ENCODE measurements around the gene SHB.
"Not testable (repeated sequence)": the region's sequence is repeated elsewhere in the genome, so short reads cannot be mapped to it uniquely, and the experiment has no call there.

Gene SHB

GRCh38 chr9:37902796-37903646 lies 166.0 kb downstream of the SHB start:
- no peak for DNase-seq (ENCODE audit: low read depth)

- no peak for DNase-seq (ENCODE audit: low read depth)
Measured at GRCh38 chr9:37902131-37902530, 166.9 kb downstream of the SHB start.

DNA sequence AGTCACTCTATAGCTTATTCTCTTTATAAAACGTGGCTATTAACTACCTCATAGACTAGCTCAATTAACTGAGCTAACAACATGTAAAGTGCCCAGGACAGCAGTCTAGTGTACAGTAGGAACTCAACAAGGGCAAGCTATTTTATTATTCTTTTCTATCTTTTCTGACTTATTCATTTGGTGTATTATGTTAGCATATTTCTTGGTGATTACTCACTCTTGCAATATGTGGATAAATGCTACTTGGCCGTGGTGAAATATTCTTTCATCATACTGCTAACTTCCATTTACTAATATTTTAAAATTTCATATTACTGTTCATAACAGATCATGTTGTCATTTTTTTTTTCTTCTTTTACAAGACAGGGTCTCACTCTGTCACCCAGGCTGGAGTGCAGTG lies 170.0 kb downstream of the SHB start:
- no peak for DNase-seq (ENCODE audit: low read depth)

GRCh38 chr9:37897665-37898064 lies 171.4 kb downstream of the SHB start:
- no peak for DNase-seq (ENCODE audit: low read depth)

GRCh38 chr9:37892063-37892462 lies 177.0 kb downstream of the SHB start:
- no peak for DNase-seq (ENCODE audit: low read depth)

DNA sequence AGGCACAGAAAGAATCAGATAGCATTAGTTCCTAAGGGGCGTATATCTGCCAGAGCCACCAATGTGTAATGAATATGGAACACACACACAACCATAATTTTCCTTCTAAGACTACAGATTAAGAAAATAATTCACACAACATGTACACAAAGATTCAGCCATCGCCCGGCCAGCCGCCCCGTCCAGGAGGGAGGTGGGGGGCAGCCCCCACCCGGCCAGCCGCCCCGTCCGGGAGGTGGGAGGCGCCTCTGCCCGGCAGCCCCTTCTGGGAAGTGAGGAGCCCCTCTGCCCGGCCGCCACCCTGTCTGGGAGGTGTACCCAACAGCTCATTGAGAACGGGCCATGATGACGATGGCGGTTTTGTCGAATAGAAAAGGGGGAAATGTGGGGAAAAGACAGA lies 178.0 kb downstream of the SHB start:
- not testable (repeated sequence) for DNase-seq (ENCODE audit: low read depth)

DNA sequence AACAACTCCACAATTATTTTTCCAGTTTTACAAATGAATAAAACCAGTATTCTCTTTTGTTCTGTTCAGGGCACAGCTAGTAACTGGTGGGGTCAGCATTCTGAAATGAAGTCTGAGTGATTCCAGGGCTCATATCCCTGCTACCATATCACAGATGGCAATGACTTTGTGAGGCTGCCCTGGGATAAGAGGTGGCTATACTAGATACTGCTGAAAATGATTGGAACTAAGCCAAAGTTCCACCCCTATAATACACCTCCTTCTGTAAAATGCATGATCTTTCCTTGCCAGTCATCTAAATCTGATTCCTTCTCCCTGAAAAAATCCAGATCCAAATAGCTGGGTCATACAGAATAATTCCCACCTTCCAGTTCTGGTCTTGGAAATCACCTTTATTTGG lies 179.5 kb downstream of the SHB start:
- DNase-seq (ENCODE audit: low read depth) = no peak

GRCh38 chr9:37887977-37888583 lies 180.9 kb downstream of the SHB start:
- not testable (repeated sequence) for DNase-seq (ENCODE audit: low read depth)

DNA sequence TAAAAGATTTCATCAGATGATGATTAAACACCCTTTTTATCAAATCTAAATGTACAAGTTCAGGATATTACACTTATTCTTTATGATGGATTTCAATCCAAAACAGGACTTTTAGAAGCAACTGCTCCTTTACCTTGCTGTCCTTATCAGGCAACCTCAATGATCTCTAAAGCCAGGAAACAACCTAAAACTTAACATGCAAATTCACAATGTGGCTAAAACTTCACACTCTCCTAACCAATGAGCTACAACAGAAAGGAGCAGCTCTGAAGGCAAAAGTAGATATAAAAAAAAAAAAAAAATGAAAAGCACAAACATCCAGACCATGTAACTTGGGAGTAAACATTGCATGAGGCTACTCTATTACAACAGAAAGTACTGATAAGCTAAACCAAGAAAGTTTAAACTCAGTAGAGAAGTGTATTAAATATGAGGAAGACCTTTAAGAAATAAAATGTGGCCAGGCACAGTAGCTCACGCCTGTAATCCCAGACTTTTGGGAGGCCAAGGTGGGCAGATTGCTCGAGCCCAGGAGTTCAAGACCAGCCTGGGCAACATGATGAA lies 188.0 kb downstream of the SHB start:
- DNase-seq (ENCODE audit: low read depth) = no peak

DNA sequence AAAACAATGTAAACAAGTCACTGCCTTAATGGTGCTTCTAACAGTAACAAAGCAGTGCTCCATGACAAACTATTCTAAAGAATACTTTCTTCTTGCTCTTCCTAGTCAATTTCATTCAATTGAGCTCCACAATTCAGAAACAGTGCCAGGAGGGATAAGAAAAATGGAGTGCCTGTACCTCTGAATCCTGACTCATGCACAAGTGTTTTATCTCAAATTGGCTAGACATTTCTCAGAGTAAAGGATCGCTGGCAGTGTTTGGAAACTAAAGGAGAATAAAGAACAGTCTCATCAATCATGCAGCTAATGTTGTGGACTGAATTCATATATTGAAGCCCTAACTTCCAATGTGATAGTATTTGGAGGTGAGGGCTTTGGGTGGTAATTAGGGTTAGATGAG lies 192.7 kb downstream of the SHB start:
- DNase-seq (ENCODE audit: low read depth) = no peak

DNA sequence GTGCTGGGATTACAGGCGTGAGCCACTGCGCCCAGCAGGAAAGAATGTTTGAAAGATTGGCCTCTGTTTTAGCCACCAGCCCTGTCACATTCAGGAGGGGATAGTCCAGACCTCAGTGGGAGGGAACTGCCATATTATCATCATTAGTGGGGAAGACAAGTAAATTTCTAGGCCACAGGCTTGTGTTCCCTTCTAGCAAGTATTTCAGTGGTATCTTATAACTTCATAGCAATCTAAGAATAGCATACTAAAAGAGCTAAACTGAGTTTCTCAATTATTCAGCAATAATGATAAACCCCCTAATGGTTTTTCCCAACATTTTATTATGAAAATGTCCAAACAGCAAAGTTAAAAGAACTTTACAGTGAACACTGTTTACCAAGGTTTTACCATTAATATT lies 195.1 kb downstream of the SHB start:
- no peak for DNase-seq (ENCODE audit: low read depth)

DNA sequence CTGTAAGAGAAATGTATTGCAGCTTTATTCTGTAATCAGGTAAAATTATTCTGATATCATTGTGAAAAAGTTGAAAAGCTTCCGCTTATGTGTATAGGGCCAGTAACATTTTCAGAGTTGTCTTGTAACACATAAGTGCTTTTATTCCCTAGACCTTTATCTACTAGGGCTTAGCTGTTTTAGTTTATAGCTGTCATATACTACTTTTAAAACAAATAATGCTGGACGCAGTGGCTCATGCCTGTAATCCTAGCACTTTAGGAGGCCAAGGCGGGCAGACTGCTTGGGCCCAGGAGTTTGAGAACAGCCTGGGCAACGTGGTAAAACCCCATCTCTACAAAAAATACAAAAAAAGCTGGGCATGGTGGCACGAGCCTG lies 198.2 kb downstream of the SHB start:
- DNase-seq (ENCODE audit: low read depth) = no peak

DNA sequence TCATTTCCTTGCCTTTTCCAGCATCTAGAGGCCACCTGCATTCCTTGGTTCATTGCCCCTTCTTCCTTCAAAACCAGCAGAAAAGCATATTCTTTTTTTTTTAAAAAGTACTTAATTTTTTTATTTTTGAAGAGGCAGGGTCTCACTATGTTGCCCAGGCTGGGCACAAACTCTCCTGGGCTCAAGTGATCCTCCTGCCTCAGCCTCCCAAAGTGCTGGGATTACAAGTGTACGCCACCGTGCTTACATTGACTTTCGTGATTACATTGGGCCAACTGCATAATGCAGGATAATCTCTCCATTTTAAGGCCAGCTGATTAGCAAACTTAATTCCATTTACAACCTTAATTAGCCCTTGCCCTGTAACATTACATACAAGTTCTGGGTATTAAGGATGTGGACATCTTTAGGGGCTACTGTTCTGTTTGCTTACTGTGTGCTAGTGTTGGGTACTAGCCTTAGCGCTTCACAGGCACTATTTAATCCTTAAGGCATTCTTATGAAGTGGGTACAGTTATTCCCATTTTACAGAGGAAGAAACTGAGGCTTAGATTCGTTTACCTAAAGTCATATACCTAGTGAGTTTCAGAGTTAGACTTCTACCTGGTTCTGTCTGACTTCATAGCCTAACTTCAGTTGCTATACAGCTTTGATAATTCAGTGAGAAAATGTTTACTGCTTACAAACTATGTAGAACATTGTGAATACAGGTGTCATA lies 198.8 kb downstream of the SHB start:
- no peak for DNase-seq (ENCODE audit: low read depth)

All from GM04504 (cell line).